Activated B cell treated with CpG ODN at 0.5 μM for 24 hours (primary cell): Measurements from ENCODE around the gene QSOX2. TPM values are rescaled to one million over a fixed set of nuclear protein-coding genes. Genes with fewer than 3 reads are reported as not detected.

ENCODE experiments used
- ATAC-seq: fragments of 200-7000 bp; cut with Tn5 transposase; one replicate; pipeline ENCODE4 v1.10.0; 2021; ENCODE audit warnings: low read depth, mild to moderate bottlenecking, moderate library complexity
- CTCF ChIA-PET: fragments of 350-600 bp; sonication (Branson Sonifier 250); formaldehyde crosslinking; loops from one replicate; lab custom pipeline; 2021; ENCODE audit warnings: antibody characterized with exemption; lab: Charles Lee
- POLR2A ChIA-PET: fragments of 350-600 bp; sonication (Branson Sonifier 250); formaldehyde crosslinking; loops from one replicate; lab custom pipeline; 2021; ENCODE audit warnings: antibody characterized with exemption; lab: Charles Lee
- DNase-seq: peaks from one replicate; pipeline ENCODE4 v3.0.0; 2022
- H3K27ac Mint-ChIP-seq: one replicate; pipeline ENCODE4 v1.8.0; 2020; ENCODE audit warnings: mixed read lengths
- H3K27me3 Mint-ChIP-seq: one replicate; pipeline ENCODE4 v1.8.0; 2021; ENCODE audit warnings: mixed read lengths
- H3K36me3 Mint-ChIP-seq: one replicate; pipeline ENCODE4 v1.8.0; 2021; ENCODE audit warnings: low read depth, mixed read lengths
- H3K4me1 Mint-ChIP-seq: one replicate; pipeline ENCODE4 v1.8.0; 2021; ENCODE audit warnings: mixed read lengths
- H3K4me3 Mint-ChIP-seq: one replicate; pipeline ENCODE4 v1.8.0; 2020; ENCODE audit warnings: mild to moderate bottlenecking, mixed read lengths
- H3K9me3 Mint-ChIP-seq: one replicate; pipeline ENCODE4 v1.8.0; 2020; ENCODE audit warnings: mixed read lengths
- CTCF ChIP-seq: fragments of 200-600 bp; IDR thresholded peaks from one replicate; pipeline ENCODE4 v1.8.0; 2022; ENCODE audit warnings: antibody characterized with exemption, mild to moderate bottlenecking
- intact Hi-C: fragments of 100-400 bp; cut with micrococcal nuclease; formaldehyde crosslinking; loops from one replicate; pipeline ENCODE4 v1.15.1; 2024
- total RNA-seq: library from RNA; stranded (reverse); gene quantifications from 2 replicates; pipeline ENCODE4 v1.2.3, GENCODE V29; 2022

Gene QSOX2
- total RNA-seq, 1 donor from 2014 or later: 49.1 TPM

- Mint-ChIP-seq H3K4me1 (no peaks in the 10 kb centered on the region), H3K36me3 (no peaks in the 10 kb centered on the region), H3K27ac (no peak overlapping the region), H3K9me3 (no peaks in the 10 kb centered on the region), H3K27me3 (peaks cover 8% of the 10 kb centered on the region), H3K4me3 (no peak overlapping the region)
- ChIA-PET CTCF (no interaction called here), POLR2A (no interaction called here)
- intact Hi-C loops: no loop called here
- no peak for DNase-seq
- no peak for ATAC-seq
- no peak for TF ChIP-seq CTCF
These were observed 44.3 kb upstream of the QSOX2 start for GRCh38 chr9:136289651-136290507.

GRCh38 chr9:136287960-136288753 lies 42.5 kb upstream of the QSOX2 start:
- intact Hi-C loops: no loop called here
- H3K27me3 Mint-ChIP-seq: peaks cover 11% of the 10 kb centered on the region
- CTCF ChIA-PET: interaction anchor here (0.9 kb wide), 1 partner anchor 118 kb away, joined by 3 read pairs; no protein-coding TSS in a partner anchor

GRCh38 chr9:136286987-136287379 lies 41.4 kb upstream of the QSOX2 start:
- no peak for ATAC-seq
- H3K4me1 Mint-ChIP-seq: peaks cover 18% of the 10 kb centered on the region
- peaks cover 11% of the 10 kb centered on the region for H3K27me3 Mint-ChIP-seq
- POLR2A ChIA-PET: no interaction called here
- no peaks in the 10 kb centered on the region for H3K9me3 Mint-ChIP-seq
- CTCF ChIA-PET: interaction anchor here (0.9 to 1.4 kb wide), 3 partner anchors 10 to 118 kb away, joined by 3 read pairs; no protein-coding TSS in a partner anchor
- no peak for TF ChIP-seq CTCF
- DNase-seq: no peak
- no peaks in the 10 kb centered on the region for H3K36me3 Mint-ChIP-seq
- intact Hi-C loops: no loop called here
- H3K4me3 Mint-ChIP-seq: no peak overlapping the region
- no peak overlapping the region for H3K27ac Mint-ChIP-seq

More at GRCh38 chr9:136287960-136288753, 42.5 kb upstream of the QSOX2 start:
- no peak for TF ChIP-seq CTCF
- DNase-seq (no peak), ATAC-seq (no peak)
- POLR2A ChIA-PET: no interaction called here
- Mint-ChIP-seq H3K36me3 (no peaks in the 10 kb centered on the region), H3K4me3 (no peak overlapping the region), H3K9me3 (no peaks in the 10 kb centered on the region), H3K27ac (no peak overlapping the region), H3K4me1 (peaks cover 6% of the 10 kb centered on the region)

- DNase-seq (no peak), ATAC-seq (no peak)
These were observed 40.9 kb upstream of the QSOX2 start for GRCh38 chr9:136286359-136286986.

More at GRCh38 chr9:136286359-136286986, 40.9 kb upstream of the QSOX2 start:
- intact Hi-C loops: no loop called here
- H3K9me3 Mint-ChIP-seq: no peaks in the 10 kb centered on the region
- H3K4me3 Mint-ChIP-seq: no peak overlapping the region
- no peak for TF ChIP-seq CTCF
- H3K27me3 Mint-ChIP-seq: peaks cover 11% of the 10 kb centered on the region
- ChIA-PET POLR2A (no interaction called here), CTCF (interaction anchor here (1.1 to 1.4 kb wide), 2 partner anchors 10 to 117 kb away, joined by 3 read pairs; no protein-coding TSS in a partner anchor)
- H3K4me1 Mint-ChIP-seq: peaks cover 21% of the 10 kb centered on the region
- no peaks in the 10 kb centered on the region for H3K36me3 Mint-ChIP-seq
- no peak overlapping the region for H3K27ac Mint-ChIP-seq
